ENCODE results near the gene PLPP4. TPM values are rescaled to one million over a fixed set of nuclear protein-coding genes. Genes with fewer than 3 reads are reported as not detected.

The PLPP4 gene
- total and polyA plus RNA-seq, 2 donors (not counting 3 experiments of a cell fraction or from before 2014, with no cell fraction given): 15.5 to 36.4 TPM

GRCh38 chr10:120428754-120429153, 28.3 kb upstream of the PLPP4 start:
- intact Hi-C loops (cut with micrococcal nuclease): no loop called here

DNA sequence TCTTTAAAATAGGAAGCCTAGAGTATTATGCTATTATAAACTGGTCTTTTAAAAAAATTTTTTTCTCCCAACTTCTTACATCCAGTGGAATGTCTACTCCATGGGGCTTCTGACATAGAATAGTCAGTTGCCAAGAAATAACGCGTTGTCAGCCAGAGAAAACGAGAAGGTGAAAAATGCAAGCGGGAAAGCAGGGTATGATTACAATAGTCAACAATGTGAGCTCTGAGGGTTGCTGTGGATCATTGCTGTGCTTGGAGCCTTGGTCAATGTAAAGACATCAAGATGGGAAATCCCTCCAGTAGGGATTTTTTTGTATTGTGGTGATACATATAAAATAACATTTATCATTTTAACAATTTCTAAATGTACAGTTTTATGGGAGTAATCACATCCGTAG, 27.6 kb upstream of the PLPP4 start:
- H3K36me3 ChIP-seq (ENCODE audit: control insufficient read depth in 2 of 2, extremely low read depth in 1 of 2, insufficient read depth in 2 of 2, low read length in 2 of 2): no peaks in the 10 kb centered on the region
- peak overlapping the region; percentile 22 for H3K4me2 ChIP-seq (ENCODE audit: insufficient read depth, low read length)
- FAIRE-seq (no peak), DNase-seq (ENCODE audit: low read depth, low spot score) (no peak)
- H3K4me1 ChIP-seq (ENCODE audit: control insufficient read depth, extremely low read depth, insufficient read depth, low read length): peaks cover 31% of the 10 kb centered on the region
- POLR2A ChIA-PET: no interaction called here
- CTCF ChIA-PET: no interaction called here
- H3K27me3 ChIP-seq (ENCODE audit: control insufficient read depth in 2 of 2, insufficient read depth in 2 of 2, low read length in 2 of 2): no peaks in the 10 kb centered on the region
- H3K27ac ChIP-seq (ENCODE audit: insufficient read depth, low read depth, low read length): peak overlapping the region; percentile 8
- dilution Hi-C loops (cut with MboI; ENCODE audit: extremely low pct_ligation_motif_present, low sequenced_read_pairs): no loop called here
- H4K20me1 ChIP-seq (replicated peaks; ENCODE audit: control insufficient read depth, extremely low read depth, insufficient read depth, low read length): no peaks in the 10 kb centered on the region
- H3K9me1 ChIP-seq (replicated peaks; ENCODE audit: control insufficient read depth, extremely low read depth, insufficient read depth, low read length): no peaks in the 10 kb centered on the region
- TF ChIP-seq JUN (IDR thresholded peaks at IDR 0.05; ENCODE audit: borderline replicate concordance, insufficient read depth, insufficient read length, low read depth) (no peak), MYC (IDR thresholded peaks at IDR 0.05; ENCODE audit: low read depth, low read length) (no peak), GATA2 (IDR thresholded peaks at IDR 0.05; ENCODE audit: insufficient read depth, insufficient read length, low read depth, low read length) (no peak), POLR2A (IDR thresholded peaks at IDR 0.05; ENCODE audit: low read depth, low read length) (no peak), MAX (IDR thresholded peaks at IDR 0.05; ENCODE audit: insufficient read depth, insufficient read length) (no peak), POLR2AphosphoS5 (IDR thresholded peaks at IDR 0.05; ENCODE audit: insufficient read depth, low read depth, low read length) (no peak), EZH2 (IDR thresholded peaks at IDR 0.05; ENCODE audit: borderline replicate concordance, low read depth, low read length, severe bottlenecking) (no peak)
- H3K9me3 ChIP-seq (replicated peaks; ENCODE audit: control insufficient read depth, insufficient read depth, low read length): no peaks in the 10 kb centered on the region
- no peaks in the 10 kb centered on the region for H3K79me2 ChIP-seq (ENCODE audit: control insufficient read depth, insufficient read depth, low read length)
- H3K9ac ChIP-seq (replicated peaks; ENCODE audit: extremely low read depth, insufficient read depth, low read length): no peak overlapping the region
- no peak overlapping the region for H2AFZ ChIP-seq (ENCODE audit: low read depth, low read length)
- no peak overlapping the region for H3K4me3 ChIP-seq (replicated peaks in 1 of 3; ENCODE audit: insufficient read depth in 1 of 3, low read depth in 1 of 3, low read length in 3 of 3)
- BruUV-seq (replicated peaks): no TSS peak
- intact Hi-C loops (cut with micrococcal nuclease): no loop called here

More at GRCh38 chr10:120428754-120429153, 28.3 kb upstream of the PLPP4 start:
- H3K79me2 ChIP-seq (ENCODE audit: control insufficient read depth, insufficient read depth, low read length): no peaks in the 10 kb centered on the region
- peak overlapping the region; percentile 22 for H3K4me2 ChIP-seq (ENCODE audit: insufficient read depth, low read length)
- H3K9ac ChIP-seq (replicated peaks; ENCODE audit: extremely low read depth, insufficient read depth, low read length): no peak overlapping the region
- H3K27ac ChIP-seq (ENCODE audit: insufficient read depth, low read depth, low read length): peak overlapping the region; percentile 39
- peak overlapping the region; percentile 34 for H2AFZ ChIP-seq (ENCODE audit: low read depth, low read length)
- H3K9me1 ChIP-seq (replicated peaks; ENCODE audit: control insufficient read depth, extremely low read depth, insufficient read depth, low read length): no peaks in the 10 kb centered on the region
- no peak for TF ChIP-seq EZH2 (IDR thresholded peaks at IDR 0.05; ENCODE audit: borderline replicate concordance, low read depth, low read length, severe bottlenecking)
- TF ChIP-seq GATA2 (IDR thresholded peaks at IDR 0.05; ENCODE audit: insufficient read depth, insufficient read length, low read depth, low read length): no peak
- no peak for TF ChIP-seq POLR2A (IDR thresholded peaks at IDR 0.05; ENCODE audit: low read depth, low read length)
- no peak for TF ChIP-seq CTCF (IDR thresholded peaks at IDR 0.05; ENCODE audit: extremely low read depth in 1 of 2, insufficient read depth in 1 of 2, low read depth in 1 of 2, low read length in 2 of 2)
- no peak overlapping the region for H3K4me3 ChIP-seq (replicated peaks in 1 of 3; ENCODE audit: insufficient read depth in 1 of 3, low read depth in 1 of 3, low read length in 3 of 3)
- H3K9me3 ChIP-seq (replicated peaks; ENCODE audit: control insufficient read depth, insufficient read depth, low read length): no peaks in the 10 kb centered on the region
- H3K36me3 ChIP-seq (ENCODE audit: control insufficient read depth in 2 of 2, extremely low read depth in 1 of 2, insufficient read depth in 2 of 2, low read length in 2 of 2): no peaks in the 10 kb centered on the region
- FAIRE-seq (peak; percentile 24), DNase-seq (ENCODE audit: low read depth, low spot score) (no peak)
- dilution Hi-C loops (cut with MboI; ENCODE audit: extremely low pct_ligation_motif_present, low sequenced_read_pairs): no loop called here
- H3K4me1 ChIP-seq (ENCODE audit: control insufficient read depth, extremely low read depth, insufficient read depth, low read length): peaks cover 38% of the 10 kb centered on the region
- H3K27me3 ChIP-seq (ENCODE audit: control insufficient read depth in 2 of 2, insufficient read depth in 2 of 2, low read length in 2 of 2): no peaks in the 10 kb centered on the region
- ChIA-PET CTCF (no interaction called here), POLR2A (no interaction called here)
- H4K20me1 ChIP-seq (replicated peaks; ENCODE audit: control insufficient read depth, extremely low read depth, insufficient read depth, low read length): no peaks in the 10 kb centered on the region
- BruUV-seq (replicated peaks): no TSS peak
